PFSK-1 (cell line): ENCODE data around the gene GNB5.

Experiments used
- FOXP2 ChIP-seq: optimal IDR thresholded peaks from 2 replicates; pipeline ENCODE3; 2011; ENCODE audit warnings: borderline replicate concordance, control low read depth, inconsistent platforms; ENCODE audit not compliant: insufficient read depth; ENCODE audit errors: extremely low read length, extremely low read depth
- POLR2AphosphoS5 ChIP-seq: IDR thresholded peaks from 2 replicates; pipeline ENCODE4 v1.6.1; 2012; ENCODE audit warnings: low read depth, mild to moderate bottlenecking, control low read depth, low read length, moderate library complexity
- SIN3A ChIP-seq: IDR thresholded peaks from 2 replicates; pipeline ENCODE4 v1.6.1; 2012; ENCODE audit warnings: mild to moderate bottlenecking, low read length, moderate library complexity, borderline replicate concordance; ENCODE audit not compliant: insufficient read depth
- TAF1 ChIP-seq: IDR thresholded peaks from 2 replicates; pipeline ENCODE4 v1.6.1; 2012; ENCODE audit warnings: low read length, control low read depth, borderline replicate concordance; ENCODE audit not compliant: insufficient read depth
- TF ChIP-seq, protein P1 (sequence below), 2 experiments: IDR thresholded peaks; 2 replicates each; pipeline versions ENCODE4 v1.6.1 to v1.8.0; 2011 to 2012; ENCODE audit warnings: low read depth in 2 of 2, low read length in 2 of 2, control low read depth in 1 of 2, inconsistent platforms in 1 of 2, mild to moderate bottlenecking in 1 of 2, moderate library complexity in 1 of 2; ENCODE audit not compliant: insufficient read depth in 1 of 2

DNA sequence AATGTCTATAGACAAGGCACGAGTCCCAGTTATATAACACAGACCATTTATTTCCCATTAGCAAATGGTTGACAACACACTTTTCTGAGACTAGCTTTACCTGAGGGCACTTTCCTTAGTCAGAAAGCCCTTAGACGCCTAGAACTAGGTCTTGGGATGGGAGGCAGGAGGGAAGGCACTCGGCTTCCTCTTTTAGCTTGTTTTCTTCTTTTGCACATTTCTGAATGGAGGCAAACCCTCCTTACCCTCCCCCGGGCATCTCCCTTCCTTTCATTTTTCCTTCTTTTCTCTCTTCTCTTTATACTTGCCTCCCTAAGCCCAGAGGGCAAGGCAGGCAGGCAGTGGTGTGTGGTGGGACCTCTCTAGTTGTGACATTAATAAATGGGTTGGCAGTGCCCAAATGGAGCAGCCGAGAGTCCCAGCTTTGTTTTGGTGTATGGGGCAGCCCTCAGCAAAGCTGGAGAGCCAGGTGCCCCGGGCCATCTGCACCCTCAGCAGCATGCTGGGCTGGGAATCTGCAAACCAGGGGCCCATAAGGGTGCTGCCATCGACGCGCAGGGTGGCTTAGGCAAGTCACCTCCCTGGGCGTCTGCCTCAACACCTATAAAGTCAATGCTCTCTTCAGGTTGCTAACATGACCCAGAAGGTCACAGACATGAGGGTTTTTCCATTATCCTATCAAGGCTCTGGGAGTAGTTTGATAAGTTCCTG lies 57.5 kb downstream of the GNB5 start:
- TF ChIP-seq SIN3A (no peak), POLR2AphosphoS5 (no peak), TAF1 (no peak), FOXP2 (no peak)
- TF ChIP-seq, protein P1, sequence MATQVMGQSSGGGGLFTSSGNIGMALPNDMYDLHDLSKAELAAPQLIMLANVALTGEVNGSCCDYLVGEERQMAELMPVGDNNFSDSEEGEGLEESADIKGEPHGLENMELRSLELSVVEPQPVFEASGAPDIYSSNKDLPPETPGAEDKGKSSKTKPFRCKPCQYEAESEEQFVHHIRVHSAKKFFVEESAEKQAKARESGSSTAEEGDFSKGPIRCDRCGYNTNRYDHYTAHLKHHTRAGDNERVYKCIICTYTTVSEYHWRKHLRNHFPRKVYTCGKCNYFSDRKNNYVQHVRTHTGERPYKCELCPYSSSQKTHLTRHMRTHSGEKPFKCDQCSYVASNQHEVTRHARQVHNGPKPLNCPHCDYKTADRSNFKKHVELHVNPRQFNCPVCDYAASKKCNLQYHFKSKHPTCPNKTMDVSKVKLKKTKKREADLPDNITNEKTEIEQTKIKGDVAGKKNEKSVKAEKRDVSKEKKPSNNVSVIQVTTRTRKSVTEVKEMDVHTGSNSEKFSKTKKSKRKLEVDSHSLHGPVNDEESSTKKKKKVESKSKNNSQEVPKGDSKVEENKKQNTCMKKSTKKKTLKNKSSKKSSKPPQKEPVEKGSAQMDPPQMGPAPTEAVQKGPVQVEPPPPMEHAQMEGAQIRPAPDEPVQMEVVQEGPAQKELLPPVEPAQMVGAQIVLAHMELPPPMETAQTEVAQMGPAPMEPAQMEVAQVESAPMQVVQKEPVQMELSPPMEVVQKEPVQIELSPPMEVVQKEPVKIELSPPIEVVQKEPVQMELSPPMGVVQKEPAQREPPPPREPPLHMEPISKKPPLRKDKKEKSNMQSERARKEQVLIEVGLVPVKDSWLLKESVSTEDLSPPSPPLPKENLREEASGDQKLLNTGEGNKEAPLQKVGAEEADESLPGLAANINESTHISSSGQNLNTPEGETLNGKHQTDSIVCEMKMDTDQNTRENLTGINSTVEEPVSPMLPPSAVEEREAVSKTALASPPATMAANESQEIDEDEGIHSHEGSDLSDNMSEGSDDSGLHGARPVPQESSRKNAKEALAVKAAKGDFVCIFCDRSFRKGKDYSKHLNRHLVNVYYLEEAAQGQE (IDR thresholded peaks at IDR 0.05; ENCODE audit: insufficient read depth in 1 of 2, low read depth in 2 of 2, low read length in 2 of 2), result no peak
